Measurements from ENCODE around the gene NTSR2.

DNA sequence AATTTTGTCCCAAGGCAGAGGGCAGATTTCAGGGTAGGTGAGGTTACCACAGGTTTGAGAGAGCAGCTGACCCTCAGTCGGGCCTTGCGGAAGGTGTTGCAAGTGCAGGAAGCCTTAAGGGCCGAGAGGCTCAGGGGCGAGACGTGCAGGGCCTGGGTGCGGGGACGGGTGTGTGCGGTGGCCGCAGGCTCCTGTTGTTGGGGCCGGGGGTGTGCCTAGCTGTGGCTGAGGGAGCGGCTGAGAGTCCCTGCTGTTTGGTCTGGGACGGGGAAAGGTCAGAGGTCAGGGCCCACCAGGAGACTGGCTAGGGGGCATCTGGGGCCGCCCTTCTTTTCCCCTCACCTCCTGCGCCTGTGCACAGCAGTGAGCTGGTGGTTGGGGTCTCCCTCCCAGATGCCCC, 52.5 kb downstream of the NTSR2 start:
- TF ChIP-seq, protein P1, sequence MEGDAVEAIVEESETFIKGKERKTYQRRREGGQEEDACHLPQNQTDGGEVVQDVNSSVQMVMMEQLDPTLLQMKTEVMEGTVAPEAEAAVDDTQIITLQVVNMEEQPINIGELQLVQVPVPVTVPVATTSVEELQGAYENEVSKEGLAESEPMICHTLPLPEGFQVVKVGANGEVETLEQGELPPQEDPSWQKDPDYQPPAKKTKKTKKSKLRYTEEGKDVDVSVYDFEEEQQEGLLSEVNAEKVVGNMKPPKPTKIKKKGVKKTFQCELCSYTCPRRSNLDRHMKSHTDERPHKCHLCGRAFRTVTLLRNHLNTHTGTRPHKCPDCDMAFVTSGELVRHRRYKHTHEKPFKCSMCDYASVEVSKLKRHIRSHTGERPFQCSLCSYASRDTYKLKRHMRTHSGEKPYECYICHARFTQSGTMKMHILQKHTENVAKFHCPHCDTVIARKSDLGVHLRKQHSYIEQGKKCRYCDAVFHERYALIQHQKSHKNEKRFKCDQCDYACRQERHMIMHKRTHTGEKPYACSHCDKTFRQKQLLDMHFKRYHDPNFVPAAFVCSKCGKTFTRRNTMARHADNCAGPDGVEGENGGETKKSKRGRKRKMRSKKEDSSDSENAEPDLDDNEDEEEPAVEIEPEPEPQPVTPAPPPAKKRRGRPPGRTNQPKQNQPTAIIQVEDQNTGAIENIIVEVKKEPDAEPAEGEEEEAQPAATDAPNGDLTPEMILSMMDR (IDR thresholded peaks at IDR 0.05; ENCODE audit: low read depth, low read length, missing input control) = no peak
- TF ChIP-seq, protein P2, sequence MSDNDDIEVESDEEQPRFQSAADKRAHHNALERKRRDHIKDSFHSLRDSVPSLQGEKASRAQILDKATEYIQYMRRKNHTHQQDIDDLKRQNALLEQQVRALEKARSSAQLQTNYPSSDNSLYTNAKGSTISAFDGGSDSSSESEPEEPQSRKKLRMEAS (IDR thresholded peaks at IDR 0.05) = no peak
